Measurements from ENCODE around the gene SPEF1. TPM values are rescaled to one million over a fixed set of nuclear protein-coding genes. Genes with fewer than 3 reads are reported as not detected.

Gene SPEF1
- total RNA-seq, 1 donor = under 0.01 TPM

GRCh38 chr20:3786665-3787323 lies 5.5 kb upstream of the SPEF1 start, which contains the start of gene CENPB:
CENPB (minus strand) TSS chr20:3786740; CDS start chr20:3786483, 257 bp downstream.
- TF ChIP-seq CTCF (IDR thresholded peaks at IDR 0.05; ENCODE audit: insufficient read depth, low read depth, low read length) = peak; percentile 63
- DNase-seq (ENCODE audit: low read depth) = peak; percentile 85
- H3K4me3 ChIP-seq (ENCODE audit: low read depth, low read length) = peak within 1 kb of the TSS; percentile 74

- TF ChIP-seq CTCF (IDR thresholded peaks at IDR 0.05; ENCODE audit: insufficient read depth, low read depth, low read length) = no peak
- DNase-seq (ENCODE audit: low read depth) = peak; percentile 64
- peak overlapping the region; percentile 74 for H3K4me3 ChIP-seq (ENCODE audit: low read depth, low read length)
Measured at GRCh38 chr20:3786126-3786484, 4.9 kb upstream of the SPEF1 start.

GRCh38 chr20:3785240-3786125 lies 4.2 kb upstream of the SPEF1 start:
- peak overlapping the region; percentile 74 for H3K4me3 ChIP-seq (ENCODE audit: low read depth, low read length)
- TF ChIP-seq CTCF (IDR thresholded peaks at IDR 0.05; ENCODE audit: insufficient read depth, low read depth, low read length) = no peak
- no peak for DNase-seq (ENCODE audit: low read depth)

GRCh38 chr20:3784863-3785239 lies 3.6 kb upstream of the SPEF1 start:
- peak overlapping the region; percentile 74 for H3K4me3 ChIP-seq (ENCODE audit: low read depth, low read length)
- no peak for DNase-seq (ENCODE audit: low read depth)
- TF ChIP-seq CTCF (IDR thresholded peaks at IDR 0.05; ENCODE audit: insufficient read depth, low read depth, low read length) = no peak

GRCh38 chr20:3784216-3784853 lies 3.1 kb upstream of the SPEF1 start:
- TF ChIP-seq CTCF (IDR thresholded peaks at IDR 0.05; ENCODE audit: insufficient read depth, low read depth, low read length) = no peak
- DNase-seq (ENCODE audit: low read depth) = no peak

GRCh38 chr20:3783511-3784195 lies 2.4 kb upstream of the SPEF1 start:
- no peak overlapping the region for H3K4me3 ChIP-seq (ENCODE audit: low read depth, low read length)
- no peak for DNase-seq (ENCODE audit: low read depth)
- no peak for TF ChIP-seq CTCF (IDR thresholded peaks at IDR 0.05; ENCODE audit: insufficient read depth, low read depth, low read length)

More at GRCh38 chr20:3784216-3784853, 3.1 kb upstream of the SPEF1 start:
- peak overlapping the region; percentile 74 for H3K4me3 ChIP-seq (ENCODE audit: low read depth, low read length)

Measured in fibroblast of villous mesenchyme (primary cell).